OCI-LY3 (cell line): ENCODE results near the gene VIT.

Source experiments
- CTCF ChIP-seq: fragments of 200-600, 300-600 bp; sonication (generic); IDR thresholded peaks from 2 replicates; pipeline ENCODE4 v1.5.1; 2014; ENCODE audit warnings: antibody characterized with exemption, low read length, low read depth
- EZH2phosphoT487 ChIP-seq: fragments of 200-600 bp; shearing (Covaris generic); IDR thresholded peaks from 2 replicates; pipeline ENCODE4 v1.6.1; 2018; ENCODE audit warnings: antibody characterized with exemption, mixed run types, low read depth

GRCh38 chr2:36754578-36754977 lies 58.1 kb downstream of the VIT start:
- no peak for TF ChIP-seq CTCF
- TF ChIP-seq EZH2phosphoT487 = no peak
